GM19239 (cell line): ENCODE data around the gene TMEM225B.
"Not testable (repeated sequence)": the region's sequence is repeated elsewhere in the genome, so short reads cannot be mapped to it uniquely, and the experiment has no call there.

ENCODE experiments used
- DNase-seq: peaks from one replicate; pipeline ENCODE4 v3.0.0; 2011; ENCODE audit warnings: low spot score; ENCODE audit not compliant: insufficient read length
- FAIRE-seq: peaks from 2 replicates; lab custom pipeline; 2011; peaks lifted over from hg19 to GRCh38; lab: Jason Lieb, UNC

TMEM225B gene

DNA sequence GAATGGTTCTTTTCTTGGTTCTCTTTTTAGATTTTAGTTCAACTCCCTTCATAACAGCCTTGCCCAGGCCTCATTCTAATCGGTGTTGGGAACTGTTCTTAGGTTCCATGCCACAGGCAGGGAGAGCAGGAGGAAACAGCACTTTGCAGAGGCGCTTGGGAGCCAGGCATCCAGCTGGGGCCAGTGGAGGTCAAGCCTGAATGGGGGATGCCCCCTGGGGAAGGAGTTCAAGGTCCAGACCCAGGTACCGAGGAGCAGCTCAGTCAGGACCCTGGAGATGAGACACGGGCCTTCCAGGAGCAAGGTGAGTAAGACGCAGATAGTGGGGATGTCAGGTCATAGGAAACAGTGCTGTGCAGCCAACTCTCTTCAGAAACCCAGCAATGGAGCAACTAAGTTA is 23.2 kb downstream of the TMEM225B start:
- FAIRE-seq, result no peak

DNA sequence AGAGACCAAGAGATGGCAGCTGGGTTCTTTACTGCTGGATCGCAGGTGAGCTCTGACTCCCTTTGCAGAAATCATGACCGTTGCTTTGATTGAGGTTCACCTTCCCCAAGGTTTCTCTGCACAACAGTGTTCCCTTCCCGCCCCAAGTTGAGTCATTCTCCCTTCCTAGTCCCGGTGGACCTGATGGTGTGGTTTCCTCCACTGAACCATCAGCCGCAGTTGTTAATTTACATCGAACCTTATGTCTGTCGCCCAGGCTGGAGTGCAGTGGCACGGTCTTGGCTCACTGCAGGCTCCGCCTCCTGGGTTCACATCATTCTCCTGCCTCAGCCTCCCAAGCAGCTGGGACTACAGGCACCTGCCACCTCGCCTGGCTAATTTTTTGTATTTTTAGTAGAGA is 24.5 kb downstream of the TMEM225B start:
- DNase-seq, result no peak
- no peak for FAIRE-seq

More for the DNA sequence above, 23.2 kb downstream of the TMEM225B start:
- no peak for DNase-seq

DNA sequence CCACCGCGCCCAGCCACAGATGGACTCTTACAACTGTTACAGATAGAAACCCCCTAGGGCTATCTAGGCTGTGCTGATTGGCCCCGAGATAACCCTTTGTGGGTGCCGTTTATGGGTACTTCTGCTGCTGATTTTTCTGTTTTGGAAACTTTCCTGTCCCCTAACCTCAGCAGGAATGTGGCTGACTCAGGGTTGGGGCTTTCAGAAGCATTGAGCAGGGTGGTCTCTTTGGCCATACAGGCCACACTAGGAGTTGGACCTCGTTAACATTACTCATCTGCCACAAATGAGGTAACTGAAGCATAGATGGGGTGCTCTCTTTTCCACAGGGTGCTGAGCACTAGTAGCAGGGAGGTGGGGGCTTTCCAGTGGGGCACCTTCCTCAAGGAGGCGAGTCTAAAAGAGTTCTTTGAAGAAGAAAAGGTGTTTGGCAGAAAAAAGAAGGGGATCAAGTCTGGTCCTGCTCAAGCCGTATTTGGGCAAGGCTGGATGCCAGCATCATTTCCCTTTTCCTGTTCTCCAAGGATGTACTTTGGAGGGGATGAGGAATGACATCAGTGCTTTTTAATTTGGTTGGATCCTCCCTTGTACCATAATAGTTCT is 25.1 kb downstream of the TMEM225B start:
- FAIRE-seq (no peak), DNase-seq (no peak)

DNA sequence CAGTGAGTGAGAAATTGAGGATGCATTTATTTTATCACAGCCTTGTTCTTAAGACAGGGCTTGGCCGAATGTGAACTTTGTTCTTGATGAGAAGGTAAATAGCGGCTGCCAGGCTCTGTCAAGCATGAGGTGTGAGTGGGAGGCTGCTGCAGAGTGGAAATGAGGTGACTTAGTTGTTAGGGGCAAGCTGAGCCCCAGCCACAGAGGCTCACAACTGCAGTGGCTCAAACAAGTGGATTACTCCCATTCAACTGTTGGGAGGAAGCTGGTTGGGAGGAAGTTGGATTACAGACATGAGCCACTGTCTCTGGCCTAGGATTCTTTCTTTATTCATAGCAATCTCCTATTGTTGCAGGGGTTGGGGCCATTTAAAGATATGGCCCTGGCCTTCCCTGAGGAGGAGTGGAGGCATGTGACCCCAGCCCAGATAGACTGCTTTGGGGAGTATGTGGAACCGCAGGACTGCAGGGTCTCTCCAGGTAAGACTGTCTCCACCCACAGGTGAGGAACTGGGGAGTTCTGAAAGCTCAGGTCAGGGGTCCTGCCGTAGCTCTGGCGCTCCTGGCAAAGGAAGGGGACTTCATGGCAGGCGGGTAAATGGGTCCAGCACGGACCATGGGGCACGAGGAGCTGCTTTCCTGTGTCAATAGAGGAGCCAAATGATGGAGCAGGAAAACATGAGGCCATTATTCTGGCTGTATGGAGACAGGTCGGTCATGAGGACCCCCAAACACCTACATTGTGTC is 25.8 kb downstream of the TMEM225B start:
- DNase-seq (no peak), FAIRE-seq (no peak)

DNA sequence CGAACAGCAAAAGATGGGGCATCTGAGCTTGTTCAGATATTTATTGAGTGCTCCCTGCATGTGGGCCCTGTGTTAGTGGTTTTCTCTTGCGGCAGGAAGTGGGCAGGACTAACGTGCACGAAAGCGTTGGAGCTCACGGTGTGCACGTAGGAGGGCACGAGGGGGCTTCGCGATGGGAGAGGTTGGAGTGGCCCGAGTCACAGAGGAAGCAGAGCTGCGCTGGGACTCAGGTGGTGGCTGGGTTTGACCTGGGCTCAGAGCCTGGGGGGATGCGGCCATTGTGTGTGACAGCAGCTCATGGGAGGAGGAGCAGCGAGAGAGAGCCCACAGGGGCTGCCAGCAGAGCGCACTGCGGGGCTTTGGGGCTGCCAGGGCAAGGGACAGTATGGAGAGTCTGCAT is 26.4 kb downstream of the TMEM225B start:
- no peak for FAIRE-seq
- DNase-seq, result no peak

DNA sequence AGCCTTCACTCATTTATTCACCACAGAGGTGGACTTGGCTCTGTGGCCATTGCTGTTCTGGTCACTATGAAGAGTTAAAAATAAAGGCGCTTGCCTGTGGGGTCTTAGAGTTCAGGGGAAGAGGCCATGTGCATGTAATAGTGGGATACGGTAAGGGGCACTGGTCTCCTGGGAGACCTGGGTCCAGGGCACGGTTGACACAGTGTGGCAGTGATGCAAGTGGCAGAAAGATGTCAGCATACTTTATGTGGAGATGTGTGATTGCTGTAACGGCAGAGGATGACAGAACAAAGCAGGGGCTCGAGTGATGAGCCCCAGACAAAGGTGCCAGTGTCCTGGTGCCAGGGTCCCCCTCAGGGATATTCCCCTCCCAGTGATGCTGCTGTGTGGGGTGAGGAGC is 27.3 kb downstream of the TMEM225B start:
- no peak for FAIRE-seq

DNA sequence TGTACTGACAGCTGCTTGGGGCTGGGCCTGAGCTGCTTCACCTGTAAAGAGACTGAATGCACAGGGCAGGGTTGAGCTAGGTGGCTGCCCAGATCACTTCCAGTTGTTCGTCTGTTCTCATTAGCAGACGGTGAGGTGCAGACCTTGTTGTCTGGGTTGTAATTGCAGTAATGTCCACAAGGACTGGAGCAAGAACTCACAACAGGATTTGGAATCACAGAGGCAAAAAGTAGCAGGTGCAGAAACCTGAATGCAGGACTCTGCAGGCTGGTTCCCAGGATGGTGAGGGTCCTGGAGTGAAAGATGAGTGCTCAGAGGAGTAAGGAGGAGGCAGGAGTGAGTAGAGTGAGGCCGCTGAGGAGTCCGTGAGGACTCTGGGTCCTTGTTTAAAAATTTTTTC is 27.9 kb downstream of the TMEM225B start:
- DNase-seq (no peak), FAIRE-seq (no peak)

More for the DNA sequence above, 27.3 kb downstream of the TMEM225B start:
- DNase-seq, result no peak

DNA sequence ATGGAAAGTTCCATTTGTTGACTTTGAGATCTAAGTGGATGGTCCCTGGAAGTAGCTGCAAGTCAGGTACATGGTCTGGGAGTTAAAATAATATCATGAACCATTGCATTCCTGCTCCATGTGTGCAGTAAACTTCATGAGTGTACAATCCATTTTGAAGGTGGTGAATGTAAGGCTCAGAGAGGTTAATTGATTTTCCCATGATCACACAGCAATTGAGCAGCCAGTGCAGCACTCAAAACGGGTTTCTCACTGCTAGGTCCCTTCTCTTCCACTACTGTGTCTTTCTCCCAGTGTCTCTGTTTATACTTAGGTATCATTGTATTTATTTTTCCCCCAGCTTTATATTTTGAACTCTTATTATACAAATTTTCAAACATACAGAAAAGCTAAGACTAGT is 28.6 kb downstream of the TMEM225B start:
- no peak for FAIRE-seq

DNA sequence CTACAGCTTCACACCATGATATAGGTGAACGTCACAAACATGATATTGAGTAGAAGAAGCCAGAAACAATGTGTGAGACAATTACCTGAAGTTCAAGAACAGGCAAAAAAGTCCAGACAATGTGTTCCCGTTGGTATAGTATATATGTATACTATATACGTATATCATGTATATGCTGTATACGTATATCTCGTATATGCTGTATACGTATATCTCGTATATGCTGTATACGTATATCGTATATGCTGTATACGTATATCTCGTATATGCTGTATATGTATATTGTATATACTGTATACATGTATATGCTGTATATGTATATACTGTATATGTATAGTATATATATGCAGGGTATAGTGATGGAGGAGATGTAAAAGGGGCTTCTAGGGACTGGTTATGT is 29.4 kb downstream of the TMEM225B start:
- FAIRE-seq (no peak), DNase-seq (no peak)

More for the DNA sequence above, 28.6 kb downstream of the TMEM225B start:
- DNase-seq, result no peak

DNA sequence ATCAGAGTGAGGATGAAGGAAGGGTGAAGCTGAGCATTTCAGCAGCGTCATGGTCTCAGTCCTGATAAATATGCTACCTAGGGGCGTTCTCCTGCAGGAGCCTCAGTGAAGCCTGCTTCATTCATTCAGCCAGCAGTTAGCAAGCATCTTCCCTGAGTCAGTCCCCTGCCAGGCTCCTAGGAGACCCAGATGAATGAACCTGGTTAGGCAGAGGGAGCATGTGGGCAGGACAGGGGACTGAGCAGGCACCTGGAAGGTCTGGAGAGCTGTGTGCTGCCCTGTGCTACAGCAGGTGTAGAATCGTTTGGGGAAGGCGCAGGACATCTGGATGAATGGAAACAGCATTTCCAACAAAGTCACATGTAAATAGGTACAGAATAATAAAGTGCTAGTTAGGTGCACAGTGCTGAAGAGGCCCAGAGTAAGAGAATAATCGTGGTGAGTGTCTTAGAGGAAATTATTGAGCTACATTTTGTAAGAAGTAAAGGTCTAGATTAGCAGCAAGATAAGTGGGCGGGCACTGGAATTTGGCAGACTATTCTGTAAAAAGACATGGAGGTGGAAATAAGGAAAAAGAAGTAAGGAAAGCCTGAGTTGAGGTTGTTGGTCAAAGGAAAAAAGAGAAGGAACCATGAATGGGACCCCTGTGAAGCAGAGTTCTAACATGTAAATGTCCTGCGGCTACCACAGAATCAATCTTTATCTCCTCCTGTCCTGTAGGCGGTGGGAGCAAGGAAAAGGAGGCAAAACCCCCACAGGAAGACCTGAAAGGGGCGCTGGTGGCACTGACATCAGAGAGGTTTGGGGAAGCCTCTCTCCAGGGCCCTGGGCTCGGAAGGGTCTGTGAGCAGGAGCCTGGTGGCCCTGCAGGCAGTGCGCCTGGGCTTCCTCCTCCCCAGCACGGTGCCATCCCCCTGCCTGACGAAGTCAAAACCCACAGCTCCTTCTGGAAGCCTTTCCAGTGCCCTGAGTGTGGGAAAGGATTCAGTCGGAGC is 30.7 kb downstream of the TMEM225B start:
- FAIRE-seq, result no peak
- no peak for DNase-seq

DNA sequence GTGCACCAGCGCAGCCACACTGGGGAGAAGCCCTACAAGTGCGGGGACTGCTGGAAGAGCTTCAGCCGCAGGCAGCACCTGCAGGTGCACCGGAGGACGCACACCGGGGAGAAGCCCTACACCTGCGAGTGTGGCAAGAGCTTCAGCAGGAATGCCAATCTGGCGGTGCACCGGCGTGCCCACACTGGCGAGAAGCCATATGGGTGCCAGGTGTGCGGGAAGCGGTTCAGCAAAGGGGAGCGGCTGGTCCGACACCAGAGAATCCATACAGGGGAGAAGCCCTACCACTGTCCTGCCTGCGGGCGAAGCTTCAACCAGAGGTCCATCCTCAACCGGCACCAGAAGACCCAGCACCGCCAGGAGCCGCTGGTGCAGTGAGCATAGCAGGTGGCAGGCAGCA is 31.6 kb downstream of the TMEM225B start:
- DNase-seq (no peak), FAIRE-seq (no peak)

DNA sequence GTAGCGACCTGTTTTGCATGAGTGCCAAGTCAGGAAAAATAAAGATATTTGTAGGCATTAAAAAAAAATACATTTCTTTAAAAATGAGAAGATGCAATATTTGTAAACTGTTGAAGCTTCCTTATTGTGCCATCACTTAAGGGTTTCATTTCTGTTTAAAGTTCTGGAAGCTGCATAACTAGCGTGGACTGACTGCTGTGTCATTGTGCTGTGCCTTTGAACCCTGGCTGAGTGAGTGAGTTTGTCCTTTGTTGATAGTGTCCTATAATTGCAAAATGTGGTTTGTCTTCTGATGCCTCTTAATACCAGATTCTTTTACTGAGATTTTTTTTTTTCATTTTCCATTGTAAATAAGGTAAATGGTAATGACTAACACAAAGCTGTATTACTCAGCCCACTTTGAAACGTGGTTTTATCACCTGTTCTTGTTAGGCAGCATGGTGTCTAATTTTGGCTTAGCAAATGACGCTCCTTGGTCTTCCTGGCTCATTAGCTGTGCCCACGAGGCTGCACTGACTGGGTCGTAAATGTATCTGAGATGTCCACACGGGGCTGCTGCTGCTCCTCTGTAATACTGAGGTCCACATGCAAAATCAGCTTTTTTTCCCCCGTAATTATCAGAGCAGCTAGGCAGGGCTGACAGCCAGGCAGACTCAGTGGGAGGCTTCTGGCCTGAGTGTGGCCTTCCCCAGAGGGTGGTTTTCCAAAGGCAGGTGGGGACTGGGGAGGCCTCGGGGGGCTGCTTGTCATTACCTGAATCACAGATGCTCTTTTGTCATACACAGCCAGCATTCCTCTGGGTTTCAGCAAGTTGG is 33.4 kb downstream of the TMEM225B start:
- no peak for DNase-seq
- FAIRE-seq, result no peak

DNA sequence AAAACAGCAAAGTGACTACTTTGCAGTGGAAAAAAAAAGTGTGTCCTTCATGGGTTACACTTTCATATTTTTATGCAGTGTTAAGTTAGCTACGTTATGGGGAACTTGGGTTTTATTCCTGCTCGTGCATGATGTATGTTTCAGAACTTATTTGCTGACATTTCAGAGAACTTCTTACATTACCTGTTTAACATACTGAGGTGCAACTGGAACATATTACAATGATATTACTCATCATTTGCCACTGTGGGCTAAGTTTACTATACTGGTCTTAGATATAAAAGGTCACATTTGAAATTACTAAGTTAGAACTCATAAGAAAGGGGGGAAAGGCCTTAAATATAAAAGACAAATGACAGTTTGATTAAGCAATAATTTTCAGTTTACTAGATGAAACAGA is 39.3 kb downstream of the TMEM225B start:
- DNase-seq, result not testable (repeated sequence)
- peak; percentile 31 for FAIRE-seq

DNA sequence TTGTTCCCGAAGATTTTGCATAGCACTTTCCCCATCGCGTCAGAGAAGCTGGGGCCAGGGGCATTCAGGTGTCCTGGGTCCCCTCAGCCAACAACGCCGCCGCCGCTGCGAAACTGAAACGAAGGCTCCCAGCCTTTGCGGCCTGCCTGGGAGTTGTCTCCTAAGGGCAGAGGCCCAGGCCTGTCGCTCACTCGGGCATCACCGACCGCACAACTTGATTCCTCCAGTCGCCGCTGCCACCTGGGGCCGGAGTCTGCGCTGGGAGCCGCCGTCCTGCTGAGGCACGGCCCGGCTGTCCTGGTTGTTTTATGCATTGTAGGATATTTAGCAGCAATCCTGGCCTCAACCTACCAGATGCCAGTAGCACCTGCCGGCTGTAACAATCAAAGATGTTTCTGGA is 40.7 kb downstream of the TMEM225B start:
- no peak for DNase-seq
- no peak for FAIRE-seq

DNA sequence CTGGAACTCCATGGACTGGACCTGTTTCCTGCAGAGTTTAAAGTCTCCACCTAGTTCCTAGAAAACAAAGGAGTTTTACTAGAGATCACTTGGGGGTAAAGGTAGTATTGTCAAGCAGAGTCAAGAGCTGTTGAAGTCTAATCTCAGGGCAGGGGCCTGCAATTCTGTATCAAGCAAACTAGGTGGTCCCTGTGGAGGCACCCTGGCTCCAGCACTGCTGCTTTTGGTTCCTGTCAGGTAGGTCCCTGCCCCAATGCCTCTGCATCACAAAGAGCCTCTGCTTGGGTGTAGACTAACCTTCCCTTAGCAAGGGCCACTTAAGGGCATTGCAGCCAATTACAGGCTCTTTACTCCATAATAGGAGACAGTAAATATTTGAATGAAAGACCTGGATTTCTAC is 41.2 kb downstream of the TMEM225B start:
- DNase-seq (no peak), FAIRE-seq (no peak)

DNA sequence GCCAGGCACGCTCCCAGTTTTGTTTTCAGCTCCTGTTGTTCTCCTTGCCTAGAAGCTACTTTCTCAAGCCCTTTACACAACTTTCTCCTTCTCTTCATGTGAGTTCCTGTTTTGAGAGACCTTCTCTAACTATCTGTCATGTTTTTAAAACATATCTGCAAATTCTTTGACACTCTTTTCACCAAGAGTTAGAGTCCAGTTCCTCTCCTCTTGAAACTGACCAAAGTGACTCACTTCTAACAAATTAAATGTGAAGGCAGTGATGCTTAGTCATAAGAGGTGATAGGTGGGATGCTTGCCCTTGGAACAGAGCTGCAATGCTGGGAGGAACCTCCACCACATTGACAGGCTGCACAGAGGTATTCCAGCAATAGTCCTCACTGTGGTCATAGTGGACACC is 44.0 kb downstream of the TMEM225B start:
- no peak for FAIRE-seq
- no peak for DNase-seq

DNA sequence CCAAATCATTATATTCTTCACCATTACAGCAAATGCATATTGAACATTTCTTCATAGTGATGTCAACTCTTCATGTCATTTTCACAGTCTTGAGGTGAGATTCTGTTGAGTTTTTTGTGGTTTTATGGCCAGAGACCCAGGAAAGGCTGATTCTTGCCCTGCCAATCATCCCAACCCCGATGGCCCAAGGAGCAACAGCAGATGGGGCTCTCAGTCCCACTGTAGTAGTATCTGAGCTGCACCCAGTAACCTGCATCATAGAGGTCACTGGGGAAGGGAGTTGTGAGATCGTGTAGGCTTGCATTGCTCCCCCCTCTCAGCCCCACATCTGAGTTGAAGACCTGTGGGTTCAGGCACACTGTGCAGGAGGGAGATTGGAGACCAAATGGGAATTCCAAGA is 45.4 kb downstream of the TMEM225B start:
- DNase-seq (no peak), FAIRE-seq (no peak)

DNA sequence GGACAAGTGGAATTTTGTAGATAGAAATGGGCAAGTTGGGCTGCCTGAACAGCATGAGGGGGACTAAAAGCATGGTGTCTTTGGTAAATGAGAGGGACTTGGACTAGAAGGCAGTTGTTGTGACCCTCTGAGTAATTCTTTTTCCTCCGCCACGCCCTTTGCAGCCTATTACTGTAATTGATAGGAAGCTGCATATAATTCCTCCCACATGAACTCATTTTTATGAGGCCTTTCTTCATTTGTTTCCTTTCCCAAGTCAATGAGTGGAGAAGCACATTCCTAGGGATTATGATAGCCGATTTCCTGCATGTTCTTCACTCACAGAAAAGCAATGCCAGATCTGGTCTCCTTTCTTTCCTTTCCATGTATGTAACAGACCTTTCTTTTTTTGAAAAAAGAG is 46.4 kb downstream of the TMEM225B start:
- no peak for FAIRE-seq
- DNase-seq, result no peak

DNA sequence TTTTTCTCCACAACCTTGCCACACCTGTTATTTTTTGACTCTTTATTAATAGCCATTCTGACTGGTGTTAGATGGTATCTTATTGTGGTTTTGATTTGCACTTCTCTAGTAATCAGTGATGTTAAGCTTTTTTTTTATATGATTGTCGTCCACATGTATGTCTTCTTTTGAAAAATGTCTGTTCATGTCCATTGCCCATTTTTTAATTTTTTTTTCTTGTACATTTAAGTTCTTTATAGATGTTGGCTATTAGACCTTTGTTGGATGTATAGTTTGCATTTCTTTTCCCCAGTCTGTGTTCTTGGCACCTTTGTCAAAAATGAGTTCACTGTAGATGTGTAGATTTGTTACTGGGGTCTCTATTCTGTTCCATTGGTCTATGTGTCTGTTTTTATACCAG is 47.5 kb downstream of the TMEM225B start:
- DNase-seq (no peak), FAIRE-seq (no peak)

DNA sequence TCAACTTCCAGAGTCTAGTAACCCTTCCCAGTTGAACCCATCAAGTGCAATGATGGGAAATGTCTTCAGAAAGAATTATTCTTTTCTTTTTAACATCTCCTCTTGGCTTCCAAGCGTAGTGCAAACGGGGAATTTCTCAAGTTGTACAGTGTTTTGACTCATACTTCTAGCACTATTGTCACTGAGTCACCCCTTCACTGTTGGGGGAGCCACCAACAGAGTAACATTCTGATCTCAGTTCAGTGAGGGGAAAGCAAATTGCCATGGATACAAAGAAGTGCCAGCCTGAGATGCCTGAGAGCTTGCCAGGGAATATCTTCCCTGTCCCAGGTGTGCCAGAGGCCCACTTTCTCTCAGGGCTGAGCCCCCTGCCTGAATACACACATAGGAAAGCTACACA is 50.8 kb downstream of the TMEM225B start:
- DNase-seq (no peak), FAIRE-seq (no peak)
